Measurements from ENCODE around the gene JAM2. TPM values are rescaled to one million over a fixed set of nuclear protein-coding genes. Genes with fewer than 3 reads are reported as not detected.
"Not testable (repeated sequence)": the region's sequence is repeated elsewhere in the genome, so short reads cannot be mapped to it uniquely, and the experiment has no call there.

The JAM2 gene
- total RNA-seq, 2 experiments from 2014 or later: 0.33 to 1.2 TPM

- no peaks in the 10 kb centered on the region for H3K36me3 Mint-ChIP-seq
Observed at GRCh38 chr21:25664491-25664931, 25.5 kb downstream of the JAM2 start.

GRCh38 chr21:25670726-25671125 is 31.7 kb downstream of the JAM2 start:
- no peaks in the 10 kb centered on the region for H3K4me1 Mint-ChIP-seq
- H3K4me3 Mint-ChIP-seq: no peak overlapping the region
- no peaks in the 10 kb centered on the region for H3K9me3 Mint-ChIP-seq
- POLR2A ChIA-PET: interaction anchor here (0.6 kb wide), 1 partner anchor 29 kb away, joined by 4 read pairs; no protein-coding TSS in a partner anchor
- ATAC-seq (ENCODE audit: low read depth) (no peak), DNase-seq (no peak)
- H3K36me3 Mint-ChIP-seq: no peaks in the 10 kb centered on the region
- no peak overlapping the region for H3K27ac Mint-ChIP-seq
- H3K27me3 Mint-ChIP-seq: peaks cover 2% of the 10 kb centered on the region

More at GRCh38 chr21:25664491-25664931, 25.5 kb downstream of the JAM2 start:
- Mint-ChIP-seq H3K27ac (no peak overlapping the region), H3K9me3 (no peaks in the 10 kb centered on the region), H3K27me3 (peaks cover 2% of the 10 kb centered on the region), H3K4me3 (no peak overlapping the region), H3K4me1 (peaks cover 2% of the 10 kb centered on the region)
- POLR2A ChIA-PET: no interaction called here
- no peak for DNase-seq
- ATAC-seq (ENCODE audit: low read depth): no peak

DNA sequence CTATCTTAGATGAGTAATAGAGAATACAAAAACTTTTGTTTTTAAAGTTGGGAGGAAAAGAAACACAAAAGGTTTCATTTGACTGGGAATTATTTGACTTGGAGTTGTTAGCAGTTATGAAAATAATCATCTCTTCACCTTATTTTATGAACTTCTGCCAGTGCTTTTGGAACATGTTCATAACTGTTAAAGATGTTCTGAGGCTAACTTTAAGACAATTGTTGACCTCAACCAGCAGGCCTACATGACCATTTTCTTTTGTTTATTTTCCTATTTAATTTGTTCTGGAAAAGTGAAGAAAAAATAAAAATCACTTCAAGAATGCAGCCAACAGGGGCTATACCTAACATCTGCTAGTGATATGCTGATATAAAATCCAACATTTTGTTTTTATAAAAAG is 37.4 kb downstream of the JAM2 start:
- no peaks in the 10 kb centered on the region for H3K4me1 Mint-ChIP-seq
- ATAC-seq (ENCODE audit: low read depth) (no peak), DNase-seq (no peak)
- no peaks in the 10 kb centered on the region for H3K9me3 Mint-ChIP-seq
- no peak overlapping the region for H3K4me3 Mint-ChIP-seq
- H3K27me3 Mint-ChIP-seq: peaks cover 13% of the 10 kb centered on the region
- no peak overlapping the region for H3K27ac Mint-ChIP-seq
- POLR2A ChIA-PET: no interaction called here
- no peaks in the 10 kb centered on the region for H3K36me3 Mint-ChIP-seq

DNA sequence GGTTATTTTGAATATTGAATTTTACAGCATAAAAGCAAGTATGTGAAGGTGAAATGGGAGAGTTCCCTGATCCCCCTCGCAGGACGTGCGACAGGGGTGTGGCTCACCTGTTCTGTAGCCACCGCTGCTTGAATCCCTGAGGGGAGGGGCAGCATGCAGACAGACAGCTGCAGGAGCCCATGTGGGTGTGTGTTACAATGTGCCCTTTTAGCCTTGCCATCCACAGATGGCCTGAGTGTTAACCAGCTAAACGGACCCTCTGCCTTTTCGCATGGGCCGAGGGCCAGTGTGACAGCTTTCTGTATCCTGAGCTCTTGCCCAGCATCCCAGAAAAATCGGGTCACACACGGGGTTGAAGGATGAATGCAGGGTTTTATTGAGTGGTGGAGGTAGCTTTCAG is 43.3 kb downstream of the JAM2 start:
- H3K4me1 Mint-ChIP-seq: no peaks in the 10 kb centered on the region
- DNase-seq: no peak
- peaks cover 26% of the 10 kb centered on the region for H3K27me3 Mint-ChIP-seq
- no peaks in the 10 kb centered on the region for H3K36me3 Mint-ChIP-seq
- no peaks in the 10 kb centered on the region for H3K9me3 Mint-ChIP-seq
- no peak overlapping the region for H3K27ac Mint-ChIP-seq
- no peak for ATAC-seq (ENCODE audit: low read depth)
- H3K4me3 Mint-ChIP-seq: no peak overlapping the region
- POLR2A ChIA-PET: no interaction called here

- Mint-ChIP-seq H3K4me3 (no peak overlapping the region), H3K36me3 (no peaks in the 10 kb centered on the region), H3K27ac (no peak overlapping the region), H3K9me3 (no peaks in the 10 kb centered on the region), H3K27me3 (peaks cover 22% of the 10 kb centered on the region), H3K4me1 (no peaks in the 10 kb centered on the region)
- ATAC-seq (ENCODE audit: low read depth) (no peak), DNase-seq (no peak)
- POLR2A ChIA-PET: no interaction called here
Observed at GRCh38 chr21:25687787-25688186, 48.7 kb downstream of the JAM2 start.

- no peaks in the 10 kb centered on the region for H3K9me3 Mint-ChIP-seq
- DNase-seq: no peak
- H3K27ac Mint-ChIP-seq: no peak overlapping the region
- peaks cover 19% of the 10 kb centered on the region for H3K27me3 Mint-ChIP-seq
- ATAC-seq (ENCODE audit: low read depth): no peak
- no peaks in the 10 kb centered on the region for H3K36me3 Mint-ChIP-seq
- POLR2A ChIA-PET: no interaction called here
- no peak overlapping the region for H3K4me3 Mint-ChIP-seq
- H3K4me1 Mint-ChIP-seq: no peaks in the 10 kb centered on the region
Observed at GRCh38 chr21:25688275-25689155, 49.5 kb downstream of the JAM2 start.

DNA sequence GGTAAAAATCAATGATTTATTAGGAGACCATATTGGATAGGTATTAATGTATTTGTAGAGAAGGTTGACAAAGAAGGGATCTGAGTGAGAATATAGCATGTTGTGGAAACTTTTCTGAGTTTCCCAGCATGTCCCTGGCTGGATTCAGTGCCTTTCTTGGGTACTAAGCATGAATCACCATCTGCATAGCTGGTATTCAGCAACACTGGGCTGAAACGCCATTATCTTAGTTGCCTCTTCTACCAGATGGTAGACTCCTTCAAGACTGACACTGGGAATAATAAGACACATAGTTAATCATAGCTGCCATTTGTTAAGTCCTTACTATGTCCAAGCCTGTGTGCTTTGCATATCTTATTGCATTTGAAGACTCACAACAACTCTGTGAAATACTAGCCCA is 50.2 kb downstream of the JAM2 start:
- DNase-seq (no peak), ATAC-seq (ENCODE audit: low read depth) (no peak)
- Mint-ChIP-seq H3K4me1 (no peaks in the 10 kb centered on the region), H3K36me3 (no peaks in the 10 kb centered on the region), H3K27ac (no peak overlapping the region), H3K27me3 (peaks cover 19% of the 10 kb centered on the region), H3K4me3 (no peak overlapping the region), H3K9me3 (no peaks in the 10 kb centered on the region)
- POLR2A ChIA-PET: no interaction called here

- no peaks in the 10 kb centered on the region for H3K4me1 Mint-ChIP-seq
- H3K36me3 Mint-ChIP-seq: no peaks in the 10 kb centered on the region
- peaks cover 9% of the 10 kb centered on the region for H3K27me3 Mint-ChIP-seq
- no peaks in the 10 kb centered on the region for H3K9me3 Mint-ChIP-seq
- ATAC-seq (ENCODE audit: low read depth): no peak
- no peak overlapping the region for H3K27ac Mint-ChIP-seq
- no peak for DNase-seq
- POLR2A ChIA-PET: no interaction called here
- H3K4me3 Mint-ChIP-seq: no peak overlapping the region
Observed at GRCh38 chr21:25691976-25692375, 52.9 kb downstream of the JAM2 start.

DNA sequence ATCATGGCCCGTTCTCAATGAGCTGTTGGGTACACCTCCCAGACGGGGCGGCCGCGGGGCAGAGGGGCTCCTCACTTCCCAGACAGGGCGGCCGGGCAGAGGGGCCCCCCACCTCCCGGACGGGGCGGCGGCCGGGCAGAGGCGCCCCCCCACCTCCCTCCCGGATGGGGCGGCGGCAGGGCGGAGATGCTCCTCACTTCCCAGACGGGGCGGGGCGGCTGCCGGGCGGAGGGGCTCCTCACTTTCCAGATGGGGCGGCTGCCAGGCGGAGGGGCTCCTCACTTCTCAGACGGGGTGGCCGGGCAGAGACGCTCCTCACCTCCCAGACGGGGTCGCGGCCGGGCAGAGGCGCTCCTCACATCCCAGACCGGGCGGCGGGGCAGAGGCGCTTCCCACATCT is 56.4 kb downstream of the JAM2 start:
- H3K27me3 Mint-ChIP-seq; DNase-seq; H3K4me1 Mint-ChIP-seq; H3K9me3 Mint-ChIP-seq; POLR2A ChIA-PET; ATAC-seq (ENCODE audit: low read depth); H3K4me3 Mint-ChIP-seq; H3K36me3 Mint-ChIP-seq; H3K27ac Mint-ChIP-seq: not testable (repeated sequence)

DNA sequence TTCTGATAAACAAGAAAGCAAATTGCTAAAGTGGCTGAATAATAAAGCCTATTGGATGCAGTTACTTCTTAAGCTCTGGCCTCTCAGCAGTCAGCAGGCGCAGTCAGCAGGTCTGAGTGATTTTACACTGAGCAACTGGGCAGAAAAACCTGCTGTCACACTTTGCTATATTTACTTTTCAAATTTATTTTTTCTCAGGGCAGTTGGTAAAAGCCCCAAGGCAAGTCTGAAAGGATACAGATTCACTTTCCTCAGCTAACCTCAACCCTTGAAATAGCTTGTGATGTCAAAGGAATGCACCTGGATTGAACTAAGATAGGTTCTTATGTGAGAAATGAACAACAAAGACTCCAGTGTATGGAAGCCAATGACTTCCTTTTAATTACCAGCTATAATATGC is 61.7 kb downstream of the JAM2 start:
- Mint-ChIP-seq H3K4me3 (no peak overlapping the region), H3K27me3 (no peaks in the 10 kb centered on the region), H3K27ac (no peak overlapping the region), H3K36me3 (no peaks in the 10 kb centered on the region), H3K9me3 (no peaks in the 10 kb centered on the region), H3K4me1 (no peaks in the 10 kb centered on the region)
- DNase-seq (no peak), ATAC-seq (ENCODE audit: low read depth) (no peak)
- POLR2A ChIA-PET: no interaction called here

- POLR2A ChIA-PET: no interaction called here
- DNase-seq (no peak), ATAC-seq (ENCODE audit: low read depth) (no peak)
- H3K4me3 Mint-ChIP-seq: no peak overlapping the region
- no peaks in the 10 kb centered on the region for H3K27me3 Mint-ChIP-seq
- no peaks in the 10 kb centered on the region for H3K4me1 Mint-ChIP-seq
- no peaks in the 10 kb centered on the region for H3K9me3 Mint-ChIP-seq
- no peaks in the 10 kb centered on the region for H3K36me3 Mint-ChIP-seq
- H3K27ac Mint-ChIP-seq: no peak overlapping the region
Observed at GRCh38 chr21:25701529-25701928, 62.5 kb downstream of the JAM2 start.

DNA sequence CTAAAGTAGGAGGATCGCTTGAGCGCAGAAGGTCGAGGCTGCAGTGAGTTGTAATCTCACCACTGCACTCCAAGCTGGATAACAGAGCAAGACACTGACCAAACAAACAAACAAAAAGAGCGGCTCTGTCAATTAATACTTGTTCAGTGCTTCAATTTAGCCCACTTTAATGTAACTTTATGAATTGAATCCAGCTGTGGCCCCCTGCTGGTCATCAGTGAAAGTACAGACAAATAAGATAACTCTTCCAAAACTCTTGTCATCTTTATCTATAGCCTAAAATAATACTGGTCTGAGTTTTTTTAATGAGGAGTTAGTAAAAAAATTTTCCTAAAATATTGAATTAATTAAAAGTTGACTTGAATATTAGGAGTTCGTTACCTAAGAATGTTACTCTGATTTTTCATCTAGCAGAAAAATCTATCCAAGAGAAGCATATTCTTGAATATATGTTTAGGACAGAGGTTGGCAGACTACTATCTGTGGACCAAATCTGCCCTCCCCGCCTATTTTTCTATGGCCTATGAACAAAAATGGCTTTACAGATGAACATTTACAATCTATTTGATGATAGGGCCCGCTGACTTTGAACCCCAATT is 69.5 kb downstream of the JAM2 start:
- no peak for ATAC-seq (ENCODE audit: low read depth)

DNA sequence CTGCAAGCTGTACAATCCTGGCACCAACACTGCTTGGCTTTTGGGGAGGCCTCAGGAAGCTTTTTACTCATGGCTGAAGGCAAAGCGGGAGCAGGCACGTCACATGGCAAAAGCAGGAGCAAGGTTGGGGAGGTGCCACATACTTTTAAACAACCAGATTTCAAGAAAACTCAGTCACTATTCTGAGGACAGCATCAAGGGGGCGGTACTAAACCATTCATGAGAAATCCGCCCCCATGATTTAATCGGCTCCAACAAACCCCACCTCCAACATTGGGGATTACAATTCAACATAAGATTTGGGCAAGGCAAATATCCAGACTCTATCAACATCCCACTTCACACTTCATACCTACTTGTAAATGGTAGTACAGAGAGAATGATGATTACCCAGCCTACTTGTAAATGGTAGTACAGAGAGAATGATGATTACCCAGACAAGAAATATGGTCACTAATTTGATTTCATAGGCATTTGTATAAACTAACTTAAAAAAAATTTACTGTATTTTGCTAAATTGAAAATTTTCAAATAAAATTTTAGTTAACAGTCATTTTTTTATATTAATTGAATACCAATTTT is 70.7 kb downstream of the JAM2 start:
- H3K4me1 Mint-ChIP-seq: peaks cover 1% of the 10 kb centered on the region
- no peaks in the 10 kb centered on the region for H3K27me3 Mint-ChIP-seq
- H3K36me3 Mint-ChIP-seq: no peaks in the 10 kb centered on the region
- ATAC-seq (ENCODE audit: low read depth) (no peak), DNase-seq (no peak)
- H3K27ac Mint-ChIP-seq: no peak overlapping the region
- H3K4me3 Mint-ChIP-seq: no peak overlapping the region
- no peaks in the 10 kb centered on the region for H3K9me3 Mint-ChIP-seq
- POLR2A ChIA-PET: no interaction called here

More for the DNA sequence above, 69.5 kb downstream of the JAM2 start:
- Mint-ChIP-seq H3K36me3 (no peaks in the 10 kb centered on the region), H3K27me3 (no peaks in the 10 kb centered on the region), H3K4me1 (peaks cover 1% of the 10 kb centered on the region), H3K4me3 (no peak overlapping the region), H3K27ac (no peak overlapping the region), H3K9me3 (no peaks in the 10 kb centered on the region)
- POLR2A ChIA-PET: interaction anchor here (0.7 kb wide), 1 partner anchor 75 kb away, joined by 4 read pairs; no protein-coding TSS in a partner anchor
- no peak for DNase-seq

DNA sequence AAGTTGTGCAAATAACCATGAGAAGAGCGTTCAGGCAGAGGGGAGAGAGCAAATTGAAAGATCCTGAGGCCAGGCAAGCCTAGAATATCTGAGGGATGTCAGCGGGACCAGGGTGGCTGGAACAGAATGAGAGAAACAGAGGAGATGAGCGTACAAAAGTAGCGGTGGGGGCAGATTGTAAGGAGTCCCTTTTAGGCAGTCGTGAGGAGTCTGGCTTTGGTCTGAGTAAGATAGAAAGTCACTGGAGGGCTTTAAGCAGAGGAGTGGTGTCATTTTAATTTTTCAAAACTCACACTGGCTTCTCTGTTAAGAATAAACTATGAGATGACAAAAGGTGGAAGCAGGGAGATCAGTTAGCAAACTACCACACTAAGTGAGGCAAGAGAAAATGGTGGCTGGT is 71.5 kb downstream of the JAM2 start:
- no peaks in the 10 kb centered on the region for H3K9me3 Mint-ChIP-seq
- peaks cover 1% of the 10 kb centered on the region for H3K4me1 Mint-ChIP-seq
- POLR2A ChIA-PET: no interaction called here
- H3K27ac Mint-ChIP-seq: no peak overlapping the region
- DNase-seq (no peak), ATAC-seq (ENCODE audit: low read depth) (no peak)
- H3K4me3 Mint-ChIP-seq: no peak overlapping the region
- no peaks in the 10 kb centered on the region for H3K36me3 Mint-ChIP-seq
- H3K27me3 Mint-ChIP-seq: no peaks in the 10 kb centered on the region
